IPS-18a (cell line): Measurements from ENCODE around the gene POMGNT1.

ENCODE experiments used
- H3K27ac ChIP-seq: one replicate; pipeline ENCODE4 v1.5.1; 2013; ENCODE audit warnings: low read length
- H3K27me3 ChIP-seq: one replicate; pipeline ENCODE4 v1.6.1; 2013; ENCODE audit warnings: mild to moderate bottlenecking, low read length; ENCODE audit not compliant: control insufficient read depth, insufficient read depth
- H3K36me3 ChIP-seq: one replicate; pipeline ENCODE4 v1.6.1; 2013; ENCODE audit warnings: low read depth, low read length; ENCODE audit not compliant: control insufficient read depth
- H3K4me1 ChIP-seq: one replicate; pipeline ENCODE4 v1.6.1; 2013; ENCODE audit warnings: low read depth, low read length; ENCODE audit not compliant: control insufficient read depth
- H3K4me3 ChIP-seq: one replicate; pipeline ENCODE4 v1.5.1; 2013; ENCODE audit warnings: low read length
- H3K9ac ChIP-seq: one replicate; pipeline ENCODE4 v1.6.1; 2013; ENCODE audit warnings: mild to moderate bottlenecking, low read length, moderate library complexity
- H3K9me3 ChIP-seq: one replicate; pipeline ENCODE4 v1.6.1; 2013; ENCODE audit warnings: low read depth, low read length; ENCODE audit not compliant: control insufficient read depth

POMGNT1 gene

GRCh38 chr1:46205141-46205540 is 6.9 kb upstream of the POMGNT1 start:
- no peaks in the 10 kb centered on the region for H3K27me3 ChIP-seq
- no peaks in the 10 kb centered on the region for H3K9me3 ChIP-seq
- no peaks in the 10 kb centered on the region for H3K36me3 ChIP-seq
- H3K27ac ChIP-seq, result no peak overlapping the region
- no peak overlapping the region for H3K9ac ChIP-seq
- H3K4me1 ChIP-seq, result peaks cover 3% of the 10 kb centered on the region
- H3K4me3 ChIP-seq, result no peak overlapping the region

- Histone ChIP-seq H3K36me3 (no peaks in the 10 kb centered on the region), H3K9ac (no peak overlapping the region), H3K4me3 (peak overlapping the region; percentile 84), H3K9me3 (no peaks in the 10 kb centered on the region), H3K4me1 (peaks cover 3% of the 10 kb centered on the region), H3K27ac (no peak overlapping the region), H3K27me3 (no peaks in the 10 kb centered on the region)
Observed at GRCh38 chr1:46204406-46204742, 6.1 kb upstream of the POMGNT1 start.

GRCh38 chr1:46203738-46204405 is 5.6 kb upstream of the POMGNT1 start:
- Histone ChIP-seq H3K27ac (no peak overlapping the region), H3K36me3 (no peaks in the 10 kb centered on the region), H3K4me3 (peak overlapping the region; percentile 84), H3K9ac (peak overlapping the region; percentile 58), H3K9me3 (no peaks in the 10 kb centered on the region), H3K4me1 (peaks cover 3% of the 10 kb centered on the region), H3K27me3 (no peaks in the 10 kb centered on the region)

GRCh38 chr1:46199233-46199749 is 1.1 kb upstream of the POMGNT1 start:
- no peak overlapping the region for H3K4me3 ChIP-seq
- H3K4me1 ChIP-seq, result peaks cover 2% of the 10 kb centered on the region
- no peaks in the 10 kb centered on the region for H3K36me3 ChIP-seq
- H3K9ac ChIP-seq, result no peak overlapping the region
- H3K27me3 ChIP-seq, result no peaks in the 10 kb centered on the region
- H3K9me3 ChIP-seq, result no peaks in the 10 kb centered on the region
- H3K27ac ChIP-seq, result no peak overlapping the region

- no peaks in the 10 kb centered on the region for H3K4me1 ChIP-seq
- no peak overlapping the region for H3K27ac ChIP-seq
- peak overlapping the region; percentile 66 for H3K9ac ChIP-seq
- H3K36me3 ChIP-seq, result peaks cover 9% of the 10 kb centered on the region
- no peaks in the 10 kb centered on the region for H3K9me3 ChIP-seq
- no peaks in the 10 kb centered on the region for H3K27me3 ChIP-seq
- peak overlapping the region; percentile 89 for H3K4me3 ChIP-seq
Observed at GRCh38 chr1:46197560-46197963, 672 bp downstream of the POMGNT1 start.

- Histone ChIP-seq H3K27ac (no peak overlapping the region), H3K9me3 (no peaks in the 10 kb centered on the region), H3K27me3 (no peaks in the 10 kb centered on the region), H3K9ac (no peak overlapping the region), H3K4me1 (no peaks in the 10 kb centered on the region), H3K4me3 (no peak overlapping the region), H3K36me3 (peaks cover 15% of the 10 kb centered on the region)
Observed at GRCh38 chr1:46196609-46197008, 1.6 kb downstream of the POMGNT1 start.

GRCh38 chr1:46194641-46195193 is 3.5 kb downstream of the POMGNT1 start:
- no peak overlapping the region for H3K27ac ChIP-seq
- peaks cover 15% of the 10 kb centered on the region for H3K36me3 ChIP-seq
- no peak overlapping the region for H3K4me3 ChIP-seq
- no peaks in the 10 kb centered on the region for H3K27me3 ChIP-seq
- no peaks in the 10 kb centered on the region for H3K9me3 ChIP-seq
- H3K4me1 ChIP-seq, result no peaks in the 10 kb centered on the region
- no peak overlapping the region for H3K9ac ChIP-seq

- H3K36me3 ChIP-seq, result peaks cover 15% of the 10 kb centered on the region
- no peaks in the 10 kb centered on the region for H3K27me3 ChIP-seq
- no peaks in the 10 kb centered on the region for H3K9me3 ChIP-seq
- H3K9ac ChIP-seq, result no peak overlapping the region
- H3K4me1 ChIP-seq, result no peaks in the 10 kb centered on the region
- H3K27ac ChIP-seq, result no peak overlapping the region
- no peak overlapping the region for H3K4me3 ChIP-seq
Observed at GRCh38 chr1:46193984-46194570, 4.2 kb downstream of the POMGNT1 start.

GRCh38 chr1:46193285-46193684 is 4.9 kb downstream of the POMGNT1 start:
- Histone ChIP-seq H3K9ac (no peak overlapping the region), H3K27ac (no peak overlapping the region), H3K27me3 (no peaks in the 10 kb centered on the region), H3K9me3 (no peaks in the 10 kb centered on the region), H3K4me3 (no peak overlapping the region), H3K36me3 (peaks cover 15% of the 10 kb centered on the region), H3K4me1 (no peaks in the 10 kb centered on the region)

GRCh38 chr1:46192171-46192570 is 6.1 kb downstream of the POMGNT1 start:
- Histone ChIP-seq H3K27ac (no peak overlapping the region), H3K36me3 (peaks cover 15% of the 10 kb centered on the region), H3K4me1 (no peaks in the 10 kb centered on the region), H3K9me3 (no peaks in the 10 kb centered on the region), H3K27me3 (no peaks in the 10 kb centered on the region), H3K9ac (no peak overlapping the region), H3K4me3 (no peak overlapping the region)

GRCh38 chr1:46191033-46191701 is 7.1 kb downstream of the POMGNT1 start:
- H3K4me3 ChIP-seq, result no peak overlapping the region
- no peaks in the 10 kb centered on the region for H3K27me3 ChIP-seq
- no peak overlapping the region for H3K27ac ChIP-seq
- H3K9me3 ChIP-seq, result no peaks in the 10 kb centered on the region
- no peak overlapping the region for H3K9ac ChIP-seq
- H3K4me1 ChIP-seq, result no peaks in the 10 kb centered on the region
- peaks cover 15% of the 10 kb centered on the region for H3K36me3 ChIP-seq
